ENCODE measurements around the gene ZNF844. TPM values are rescaled to one million over a fixed set of nuclear protein-coding genes. Genes with fewer than 3 reads are reported as not detected.

Gene ZNF844
- 1 to 10 TPM; 2.9 to 6.3 (median 3.8) TPM for total RNA-seq

- intact Hi-C loops (cut with DNase I) = no loop called here
- WGBS, 2 donors = 6 to 9% methylated on average over 8 to 14 of the region's 66 CpGs
- peaks cover 0 to 24% (median 0%) of the 10 kb centered on the region in 3 donors for H3K4me1 ChIP-seq
- no peaks in the 10 kb centered on the region for H3K27me3 ChIP-seq
- peaks cover 0 to 31% (median 0%) of the 10 kb centered on the region in 3 donors for H3K36me3 ChIP-seq
- peak within 1 kb of the TSS; percentile 66 to 97 (median 84) for H3K4me3 ChIP-seq
- peak; percentile 61 for DNase-seq
- TF ChIP-seq POLR2A (IDR thresholded peaks at IDR 0.05) (peak in 3 of 4 donors; percentile 47 to 91 (median 89)), CTCF (IDR thresholded peaks at IDR 0.05) (no peak)
- peak within 1 kb of the TSS; percentile 90 to 95 (median 95) for H3K27ac ChIP-seq
- H3K9me3 ChIP-seq = peaks cover 0 to 44% (median 36%) of the 10 kb centered on the region in 3 donors
Observed at GRCh38 chr19:12064590-12065538, at the start of gene ZNF844. Gene ZNF844, plus strand, starts transcription at chr19:12064731. Its CDS starts 143 bp downstream, at chr19:12064874.

DNA sequence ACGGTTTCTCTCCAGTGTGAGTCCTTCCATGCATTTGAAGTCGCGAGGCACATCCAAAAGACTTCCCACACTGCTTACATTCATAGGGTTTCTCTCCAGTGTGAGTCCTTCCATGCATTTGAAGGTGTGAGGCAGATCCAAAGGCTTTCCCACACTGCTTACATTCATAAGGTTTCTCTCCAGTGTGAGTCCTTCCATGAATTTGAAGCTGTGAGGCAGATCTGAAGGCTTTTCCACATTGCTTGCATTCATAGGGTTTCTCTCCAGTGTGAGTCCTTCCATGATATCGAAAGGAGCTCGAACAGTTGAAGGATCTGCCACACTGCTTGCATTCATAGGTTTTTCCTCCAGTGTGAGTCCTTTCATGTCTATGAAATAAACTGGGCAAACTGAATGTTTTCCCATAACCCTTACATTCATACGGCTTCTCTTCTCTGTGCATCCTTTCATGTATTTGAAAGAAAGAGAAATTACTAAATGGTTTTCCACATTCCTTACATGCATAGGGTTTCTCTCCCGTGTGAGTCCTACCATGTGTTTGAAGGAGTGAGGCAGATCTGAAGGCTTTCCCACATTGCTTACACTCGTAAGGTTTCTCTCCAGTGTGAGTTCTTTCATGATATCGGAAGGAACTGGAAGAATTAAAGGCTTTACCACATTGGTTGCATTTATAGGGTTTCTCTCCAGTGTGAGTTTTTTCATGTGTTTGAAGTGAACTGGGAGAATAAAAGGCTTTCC is 49.3 kb upstream of the ZNF844 start:
- TF ChIP-seq CTCF (IDR thresholded peaks at IDR 0.05) (no peak), POLR2A (IDR thresholded peaks at IDR 0.05) (no peak)
- WGBS, 2 donors = 95 to 97% methylated on average over 9 of the region's 9 CpGs
- Histone ChIP-seq H3K27me3 (no peaks in the 10 kb centered on the region), H3K36me3 (peaks cover 31 to 69% (median 44%) of the 10 kb centered on the region in 3 donors), H3K27ac (no peak overlapping the region), H3K4me1 (no peaks in the 10 kb centered on the region), H3K4me3 (peak overlapping the region in 1 of 4 donors; percentile 6), H3K9me3 (peaks cover 4 to 99% (median 71%) of the 10 kb centered on the region in 3 donors)
- DNase-seq = no peak
- intact Hi-C loops (cut with DNase I) = no loop called here

DNA sequence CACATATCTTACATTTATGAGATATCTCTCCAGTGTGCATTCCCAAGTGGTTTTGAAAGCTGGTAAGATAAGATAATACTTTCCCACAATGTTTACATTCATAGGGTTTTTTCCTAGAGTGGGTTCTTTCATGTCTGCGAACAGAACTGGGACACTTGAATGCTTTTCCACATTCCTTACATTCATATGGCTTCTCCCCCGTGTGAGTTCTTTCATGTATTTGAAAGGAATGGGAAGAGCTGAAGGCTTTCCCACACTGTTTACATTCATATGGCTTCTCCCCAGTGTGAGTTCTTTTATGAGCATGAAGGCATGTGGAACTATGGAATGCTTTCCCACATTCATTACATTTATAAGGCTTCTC is 48.8 kb upstream of the ZNF844 start:
- Histone ChIP-seq H3K27me3 (no peaks in the 10 kb centered on the region), H3K9me3 (peaks cover 4 to 99% (median 76%) of the 10 kb centered on the region in 3 donors), H3K27ac (no peak overlapping the region), H3K4me3 (peak overlapping the region in 1 of 4 donors; percentile 6), H3K36me3 (peaks cover 31 to 74% (median 44%) of the 10 kb centered on the region in 3 donors), H3K4me1 (no peaks in the 10 kb centered on the region)
- 80 to 93% methylated on average over 2 of the region's 2 CpGs for WGBS, 2 donors
- no peak for DNase-seq
- intact Hi-C loops (cut with DNase I) = no loop called here
- TF ChIP-seq CTCF (IDR thresholded peaks at IDR 0.05) = no peak
- TF ChIP-seq POLR2A (IDR thresholded peaks at IDR 0.05) = no peak

- H3K27ac ChIP-seq = peak overlapping the region in 1 of 4 donors; percentile 95
- intact Hi-C loops (cut with DNase I) = no loop called here
- peaks cover 0 to 15% (median 0%) of the 10 kb centered on the region in 3 donors for H3K36me3 ChIP-seq
- no peaks in the 10 kb centered on the region for H3K27me3 ChIP-seq
- WGBS, 2 donors = 79 to 85% methylated on average over 2 of the region's 2 CpGs
- no peak for DNase-seq
- peaks cover 5 to 27% (median 13%) of the 10 kb centered on the region in 3 donors for H3K4me1 ChIP-seq
- H3K9me3 ChIP-seq = peaks cover 0 to 12% (median 0%) of the 10 kb centered on the region in 3 donors
- no peak for TF ChIP-seq POLR2A (IDR thresholded peaks at IDR 0.05)
- TF ChIP-seq CTCF (IDR thresholded peaks at IDR 0.05) = no peak
- H3K4me3 ChIP-seq = peak overlapping the region in 2 of 4 donors; percentile 81 to 89
Observed at GRCh38 chr19:12034198-12034597, 30.3 kb upstream of the ZNF844 start.

Measured in esophagus squamous epithelium (tissue), 5 donors.